ENCODE data around the gene NHLRC1.

GRCh38 chr6:18117136-18117535 lies 5.3 kb downstream of the NHLRC1 start:
- TF ChIP-seq CTCF (IDR thresholded peaks at IDR 0.05; ENCODE audit: poor library complexity, severe bottlenecking) (no peak), POLR2AphosphoS5 (IDR thresholded peaks at IDR 0.05) (no peak), SMC3 (conservative IDR thresholded peaks at IDR 0.05; ENCODE audit: poor library complexity) (no peak), EZH2 (IDR thresholded peaks at IDR 0.05; ENCODE audit: borderline replicate concordance, insufficient read depth, low read length, poor library complexity, severe bottlenecking) (no peak), EP300 (conservative IDR thresholded peaks at IDR 0.05; ENCODE audit: poor library complexity, severe bottlenecking) (no peak), REST (IDR thresholded peaks at IDR 0.05; ENCODE audit: borderline replicate concordance) (no peak)

All from neural cell (in vitro differentiated cells).